DOHH2 (cell line): ENCODE results near the gene RAB23.

Experiments
- EZH2phosphoT487 ChIP-seq: fragments of 200-600 bp; sonication (generic); IDR thresholded peaks from 2 replicates; pipeline ENCODE4 v1.6.1; 2017; ENCODE audit warnings: borderline replicate concordance, mild to moderate bottlenecking, antibody characterized with exemption, low read length, moderate library complexity, mixed read lengths
- TF ChIP-seq, protein P1 (sequence below): fragments of 200-600 bp; sonication (generic); IDR thresholded peaks from one replicate; pipeline ENCODE4 v1.5.1; 2014; ENCODE audit warnings: antibody characterized with exemption, mild to moderate bottlenecking, low read depth, low read length; ENCODE audit not compliant: poor library complexity, severe bottlenecking

DNA sequence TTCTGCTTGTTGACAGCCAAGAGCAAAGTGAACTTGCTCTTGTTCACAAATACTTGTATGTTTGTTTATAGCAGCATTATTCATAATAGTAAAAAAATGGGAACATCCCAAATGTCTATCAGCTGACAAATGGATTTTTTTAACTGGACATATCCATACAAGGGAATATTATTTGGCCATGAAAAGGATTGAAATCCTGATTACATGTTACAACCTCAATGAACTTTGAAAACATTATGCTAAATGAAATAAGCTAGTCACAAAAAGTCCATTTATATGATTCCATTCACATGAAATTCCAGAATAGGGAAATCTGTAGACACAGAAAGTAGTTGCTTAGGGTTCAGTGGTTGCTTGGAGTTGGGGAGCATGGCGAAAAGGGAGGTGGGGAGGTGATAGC, 78.4 kb downstream of the RAB23 start:
- TF ChIP-seq, protein P1, sequence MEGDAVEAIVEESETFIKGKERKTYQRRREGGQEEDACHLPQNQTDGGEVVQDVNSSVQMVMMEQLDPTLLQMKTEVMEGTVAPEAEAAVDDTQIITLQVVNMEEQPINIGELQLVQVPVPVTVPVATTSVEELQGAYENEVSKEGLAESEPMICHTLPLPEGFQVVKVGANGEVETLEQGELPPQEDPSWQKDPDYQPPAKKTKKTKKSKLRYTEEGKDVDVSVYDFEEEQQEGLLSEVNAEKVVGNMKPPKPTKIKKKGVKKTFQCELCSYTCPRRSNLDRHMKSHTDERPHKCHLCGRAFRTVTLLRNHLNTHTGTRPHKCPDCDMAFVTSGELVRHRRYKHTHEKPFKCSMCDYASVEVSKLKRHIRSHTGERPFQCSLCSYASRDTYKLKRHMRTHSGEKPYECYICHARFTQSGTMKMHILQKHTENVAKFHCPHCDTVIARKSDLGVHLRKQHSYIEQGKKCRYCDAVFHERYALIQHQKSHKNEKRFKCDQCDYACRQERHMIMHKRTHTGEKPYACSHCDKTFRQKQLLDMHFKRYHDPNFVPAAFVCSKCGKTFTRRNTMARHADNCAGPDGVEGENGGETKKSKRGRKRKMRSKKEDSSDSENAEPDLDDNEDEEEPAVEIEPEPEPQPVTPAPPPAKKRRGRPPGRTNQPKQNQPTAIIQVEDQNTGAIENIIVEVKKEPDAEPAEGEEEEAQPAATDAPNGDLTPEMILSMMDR = no peak
- no peak for TF ChIP-seq EZH2phosphoT487
